WERI-Rb-1 (cell line): ENCODE results near the gene LIMCH1.

ENCODE experiments used
- DNase-seq: peaks from one replicate; pipeline ENCODE4 v3.0.0-alpha.2; 2020
- H3K27ac ChIP-seq: fragments of 250-450 bp; sonication (Bioruptor Pico); 2 replicates; pipeline ENCODE4 v1.5.1; 2020; ENCODE audit warnings: mild to moderate bottlenecking, moderate library complexity
- H3K27me3 ChIP-seq: fragments of 250-450 bp; sonication (Bioruptor Pico); 2 replicates; pipeline ENCODE4 v1.5.1; 2021; ENCODE audit warnings: mild to moderate bottlenecking, low read depth, moderate library complexity; ENCODE audit not compliant: insufficient read depth, severe bottlenecking
- H3K36me3 ChIP-seq: fragments of 250-450 bp; sonication (Bioruptor Pico); 2 replicates; pipeline ENCODE4 v1.5.1; 2020; ENCODE audit warnings: mild to moderate bottlenecking, moderate library complexity
- H3K4me3 ChIP-seq: 2 replicates; pipeline ENCODE4 v1.5.1; 2011; ENCODE audit warnings: low read depth, mild to moderate bottlenecking, control low read depth, low read length
- H3K9me3 ChIP-seq: fragments of 250-450 bp; sonication (Bioruptor Pico); 2 replicates; pipeline ENCODE4 v1.5.1; 2021; ENCODE audit warnings: mild to moderate bottlenecking, moderate library complexity; ENCODE audit not compliant: severe bottlenecking
- TF ChIP-seq, protein P1 (sequence below): IDR thresholded peaks from 2 replicates; pipeline ENCODE4 v1.5.1; 2011; ENCODE audit warnings: low read depth, mild to moderate bottlenecking, control low read depth, inconsistent platforms, low read length

LIMCH1 gene

DNA sequence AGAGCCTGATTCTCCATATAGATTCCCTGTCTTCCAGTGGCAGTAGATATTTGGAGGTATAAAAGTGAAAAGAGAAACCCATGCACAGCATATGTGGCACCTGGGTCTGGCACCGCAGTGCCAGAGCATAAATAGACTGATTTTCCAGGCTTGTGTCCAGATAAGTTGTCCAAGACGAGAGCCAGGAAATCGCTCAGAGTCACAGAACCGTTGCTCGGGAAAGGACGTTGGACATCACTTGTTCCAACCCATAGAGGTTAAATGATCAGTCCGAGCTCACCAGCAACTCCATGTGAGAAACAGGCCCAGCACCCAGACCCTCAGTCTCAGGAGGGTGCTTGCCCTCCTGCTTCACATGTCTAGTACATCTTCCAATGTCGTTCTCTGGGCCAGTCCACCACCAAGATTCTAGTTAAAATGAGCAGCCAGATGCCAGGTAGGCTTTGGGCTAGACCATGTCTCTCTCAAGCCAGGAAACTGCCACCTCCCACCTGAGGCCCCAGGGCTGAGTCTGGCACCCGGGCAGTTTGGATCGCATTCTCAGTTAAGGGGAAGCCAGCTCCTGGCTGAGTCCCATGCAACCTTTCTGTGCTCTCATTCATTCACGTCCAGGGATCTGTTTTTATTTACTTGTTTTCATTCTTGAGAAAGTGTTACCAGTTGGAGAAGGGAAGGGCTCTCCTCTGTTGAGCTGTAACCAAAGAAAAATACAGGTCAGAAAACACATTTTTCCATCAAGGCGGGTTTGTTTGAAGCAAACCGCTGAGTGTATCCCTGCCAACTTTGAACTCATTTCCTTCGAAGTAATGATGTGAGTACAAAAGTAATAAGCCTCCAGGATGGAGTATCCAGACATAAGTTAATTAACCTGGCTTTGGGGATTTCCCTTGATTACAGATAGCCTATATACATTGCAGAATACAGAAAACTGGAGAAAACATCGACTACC lies 118.9 kb downstream of the LIMCH1 start:
- no peak for DNase-seq
- TF ChIP-seq, protein P1, sequence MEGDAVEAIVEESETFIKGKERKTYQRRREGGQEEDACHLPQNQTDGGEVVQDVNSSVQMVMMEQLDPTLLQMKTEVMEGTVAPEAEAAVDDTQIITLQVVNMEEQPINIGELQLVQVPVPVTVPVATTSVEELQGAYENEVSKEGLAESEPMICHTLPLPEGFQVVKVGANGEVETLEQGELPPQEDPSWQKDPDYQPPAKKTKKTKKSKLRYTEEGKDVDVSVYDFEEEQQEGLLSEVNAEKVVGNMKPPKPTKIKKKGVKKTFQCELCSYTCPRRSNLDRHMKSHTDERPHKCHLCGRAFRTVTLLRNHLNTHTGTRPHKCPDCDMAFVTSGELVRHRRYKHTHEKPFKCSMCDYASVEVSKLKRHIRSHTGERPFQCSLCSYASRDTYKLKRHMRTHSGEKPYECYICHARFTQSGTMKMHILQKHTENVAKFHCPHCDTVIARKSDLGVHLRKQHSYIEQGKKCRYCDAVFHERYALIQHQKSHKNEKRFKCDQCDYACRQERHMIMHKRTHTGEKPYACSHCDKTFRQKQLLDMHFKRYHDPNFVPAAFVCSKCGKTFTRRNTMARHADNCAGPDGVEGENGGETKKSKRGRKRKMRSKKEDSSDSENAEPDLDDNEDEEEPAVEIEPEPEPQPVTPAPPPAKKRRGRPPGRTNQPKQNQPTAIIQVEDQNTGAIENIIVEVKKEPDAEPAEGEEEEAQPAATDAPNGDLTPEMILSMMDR = no peak
- no peak overlapping the region for H3K27ac ChIP-seq
- no peaks in the 10 kb centered on the region for H3K9me3 ChIP-seq
- H3K27me3 ChIP-seq = no peaks in the 10 kb centered on the region
- H3K4me3 ChIP-seq = no peak overlapping the region
- H3K36me3 ChIP-seq = no peaks in the 10 kb centered on the region

- no peak for DNase-seq
These were observed 119.6 kb downstream of the LIMCH1 start for GRCh38 chr4:41657561-41657960.

GRCh38 chr4:41658163-41658562 lies 120.2 kb downstream of the LIMCH1 start:
- no peak overlapping the region for H3K27ac ChIP-seq
- TF ChIP-seq, protein P1 = no peak
- H3K4me3 ChIP-seq = no peak overlapping the region
- DNase-seq = no peak
- no peaks in the 10 kb centered on the region for H3K36me3 ChIP-seq
- no peaks in the 10 kb centered on the region for H3K9me3 ChIP-seq
- H3K27me3 ChIP-seq = no peaks in the 10 kb centered on the region

More at GRCh38 chr4:41657561-41657960, 119.6 kb downstream of the LIMCH1 start:
- TF ChIP-seq, protein P1 = no peak
- no peaks in the 10 kb centered on the region for H3K36me3 ChIP-seq
- no peaks in the 10 kb centered on the region for H3K27me3 ChIP-seq
- H3K4me3 ChIP-seq = no peak overlapping the region
- no peak overlapping the region for H3K27ac ChIP-seq
- H3K9me3 ChIP-seq = no peaks in the 10 kb centered on the region

DNA sequence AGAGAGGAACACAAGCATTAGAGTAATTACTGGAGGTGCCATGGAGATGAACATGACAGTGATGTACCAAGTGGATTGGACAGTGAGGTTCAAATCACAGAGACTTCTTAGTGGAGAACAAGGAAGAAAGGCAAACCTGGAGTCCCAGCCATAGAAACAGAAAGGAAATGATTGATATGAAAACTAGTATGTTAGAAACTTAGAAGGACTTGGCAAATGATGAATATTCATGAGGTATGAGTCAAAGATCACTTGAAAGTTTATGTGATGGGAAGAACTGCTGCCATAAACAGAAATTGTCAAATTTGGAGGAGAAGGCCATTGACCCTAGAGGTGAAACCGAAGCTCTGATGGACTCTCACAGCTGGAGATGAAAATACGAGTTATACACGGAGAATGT lies 122.4 kb downstream of the LIMCH1 start:
- H3K9me3 ChIP-seq = no peaks in the 10 kb centered on the region
- H3K27me3 ChIP-seq = no peaks in the 10 kb centered on the region
- no peak for DNase-seq
- H3K27ac ChIP-seq = no peak overlapping the region
- H3K36me3 ChIP-seq = no peaks in the 10 kb centered on the region
- TF ChIP-seq, protein P1 = no peak
- H3K4me3 ChIP-seq = no peak overlapping the region

DNA sequence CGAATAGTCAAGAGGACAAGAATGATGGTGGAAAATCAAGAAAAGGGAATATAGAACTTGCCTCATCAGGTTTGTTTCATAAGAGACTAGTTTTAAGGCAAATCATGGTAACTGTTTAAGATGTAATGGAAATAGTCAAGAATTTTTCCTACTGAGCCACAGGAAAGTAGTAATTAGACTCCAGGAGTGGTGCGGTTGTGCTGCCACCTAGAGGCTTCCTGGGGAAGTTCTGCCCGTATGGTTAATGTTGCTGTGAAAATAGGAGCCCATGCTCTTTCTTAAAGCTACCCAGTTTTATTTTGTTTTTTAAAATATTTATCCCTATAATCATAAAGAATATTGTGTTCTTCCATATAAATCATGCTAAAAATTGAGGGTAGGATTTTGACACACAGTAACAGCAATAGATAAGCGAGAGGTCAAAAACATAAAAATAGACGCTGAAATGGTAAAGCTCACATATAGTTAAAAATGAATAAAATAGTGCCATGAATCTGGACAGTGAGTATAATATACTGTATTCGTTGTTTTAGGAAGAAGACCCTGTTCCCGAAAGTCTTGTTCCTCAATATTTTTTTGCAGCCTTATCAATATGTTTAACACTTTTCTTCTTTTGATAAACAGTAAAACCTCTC lies 123.6 kb downstream of the LIMCH1 start:
- H3K27ac ChIP-seq = no peak overlapping the region
- peak; percentile 50 for DNase-seq
- TF ChIP-seq, protein P1 = peak; percentile 74

More for the DNA sequence above, 123.6 kb downstream of the LIMCH1 start:
- no peaks in the 10 kb centered on the region for H3K9me3 ChIP-seq
- no peaks in the 10 kb centered on the region for H3K27me3 ChIP-seq
- no peak overlapping the region for H3K4me3 ChIP-seq
- peaks cover 2% of the 10 kb centered on the region; the same call in 1 of the 2 replicates for H3K36me3 ChIP-seq
